Hematopoietic multipotent progenitor cell (in vitro differentiated cells): ENCODE measurements around the gene NUP133. TPM values are rescaled to one million over a fixed set of nuclear protein-coding genes. Genes with fewer than 3 reads are reported as not detected.
"Not testable (repeated sequence)": the region's sequence is repeated elsewhere in the genome, so short reads cannot be mapped to it uniquely, and the experiment has no call there.

ENCODE experiments used
- DNase-seq, 3 donors: peaks; one replicate each; pipeline ENCODE4 v3.0.0-alpha.2; 2011 to 2015; ENCODE audit warnings: low read depth in 2 of 3, low spot score in 2 of 3
- total RNA-seq: library from RNA; depleted of rRNA; stranded (reverse); fragments of >200 nt; gene quantifications from one replicate; pipeline ENCODE4 v1.2.3, GENCODE V29; 2012

NUP133 gene
- 37.2 TPM for total RNA-seq

DNA sequence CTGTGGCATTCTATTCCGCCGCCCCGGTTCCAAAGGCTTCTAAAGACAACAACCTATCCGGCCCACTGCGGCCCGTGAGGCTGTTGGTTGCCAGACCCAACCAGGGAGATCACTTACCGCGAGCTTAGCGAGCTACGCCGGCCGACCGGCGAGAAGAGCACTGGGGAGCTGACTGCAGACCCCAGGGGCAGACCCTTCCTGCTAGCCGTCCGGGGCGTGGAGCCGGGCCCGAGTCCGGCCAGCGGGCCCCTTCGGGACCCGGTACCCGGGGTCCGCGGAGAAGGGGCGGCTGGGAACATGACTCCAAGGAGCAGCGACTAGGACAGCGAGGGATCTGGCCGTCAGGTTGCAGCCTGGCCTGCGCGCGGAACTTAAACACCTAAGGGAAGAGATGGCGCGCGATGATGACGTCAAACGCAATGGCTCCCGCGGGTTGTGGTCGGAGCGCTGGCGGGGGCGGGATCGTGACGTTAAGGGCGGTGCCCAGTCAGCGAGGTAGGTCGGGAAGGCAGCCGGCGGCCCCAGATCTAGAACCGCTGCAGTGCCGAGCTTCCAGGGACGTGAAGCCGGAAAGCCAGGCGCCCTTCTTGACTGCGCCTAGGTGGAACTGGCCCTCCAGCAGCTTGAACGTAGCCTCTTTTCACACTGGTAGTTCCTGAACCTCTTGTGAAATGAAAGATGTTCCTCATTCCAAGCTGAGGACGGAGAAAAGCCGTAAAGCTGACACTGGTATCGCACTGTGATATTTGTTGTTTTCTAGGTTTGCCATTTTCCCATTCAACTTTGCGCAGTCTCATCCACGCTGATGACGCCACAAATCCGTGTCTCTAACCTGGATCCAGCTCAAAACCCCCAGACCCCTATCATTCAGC lies at the start of gene NUP133:
NUP133 (minus strand) TSS at position 391 of the 872 bp plus-strand sequence; CDS start at position 299, 92 bp downstream.
- DNase-seq: peak; percentile 97 to 99 (median 98)

GRCh38 chr1:229557200-229557850 lies 49.2 kb upstream of the NUP133 start:
- peak in 1 of 3 donors; percentile 26 for DNase-seq

DNA sequence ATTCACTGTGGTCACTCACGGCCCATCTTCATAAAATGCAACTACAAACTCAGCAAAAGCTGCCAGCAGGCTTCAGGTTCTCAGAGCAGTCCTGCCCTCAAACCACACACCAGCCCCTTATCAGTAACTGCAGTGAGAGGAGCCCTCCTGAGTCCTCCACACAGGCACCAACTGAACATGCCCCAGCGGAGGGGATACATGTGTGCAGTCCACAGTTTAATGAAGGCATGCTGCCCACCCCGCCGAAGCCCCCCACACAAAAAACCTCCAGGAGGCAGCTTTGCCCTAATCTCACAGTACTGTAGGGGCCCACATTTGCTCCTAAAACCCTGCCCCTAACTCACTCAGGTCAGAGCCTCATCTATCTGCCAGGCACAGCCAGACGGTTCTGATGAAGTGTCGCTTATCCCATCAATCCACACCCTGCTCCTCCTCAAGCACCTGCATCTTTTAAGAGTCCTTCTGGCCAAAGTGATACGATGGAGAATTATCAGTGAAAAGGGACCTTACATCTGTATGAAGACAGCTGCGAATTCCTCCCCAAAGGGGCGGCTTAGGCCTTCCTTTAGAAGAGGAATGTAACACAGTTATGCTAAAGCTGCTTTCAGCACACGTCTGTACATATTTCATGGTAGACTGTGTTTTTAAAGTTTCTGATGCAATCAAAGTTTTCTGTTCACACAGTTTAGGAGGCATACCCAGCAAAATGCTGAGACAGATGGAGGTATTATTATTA lies 46.9 kb upstream of the NUP133 start:
- DNase-seq: peak in 2 of 3 donors; percentile 52 to 70

DNA sequence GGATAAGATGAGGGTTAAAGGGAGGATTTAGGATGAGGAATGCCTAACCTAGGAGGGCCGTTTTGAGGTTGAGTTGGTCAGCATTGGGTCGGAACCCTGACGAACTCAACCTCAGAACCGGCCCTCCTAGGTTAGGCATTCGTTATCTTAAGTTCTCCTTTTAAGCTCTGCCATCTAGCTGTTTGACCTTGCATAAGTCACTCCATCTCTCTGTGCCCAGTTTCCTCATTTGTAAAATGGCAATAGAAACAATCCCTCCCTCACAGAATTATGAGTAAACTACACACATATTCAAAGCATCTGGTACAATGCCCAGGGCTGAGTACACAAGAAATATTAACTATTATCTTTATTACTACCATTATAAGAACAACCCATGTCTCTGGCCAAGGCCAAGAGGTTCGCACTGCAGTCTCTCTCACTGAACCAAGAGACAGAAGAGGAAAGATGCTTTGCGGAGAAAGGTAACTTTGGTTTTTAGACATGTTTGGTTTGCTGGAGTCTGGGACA lies 45.5 kb upstream of the NUP133 start:
- no peak for DNase-seq

GRCh38 chr1:229552732-229553131 lies 44.6 kb upstream of the NUP133 start:
- DNase-seq: no peak

GRCh38 chr1:229550812-229551567 lies 42.8 kb upstream of the NUP133 start:
- no peak for DNase-seq

DNA sequence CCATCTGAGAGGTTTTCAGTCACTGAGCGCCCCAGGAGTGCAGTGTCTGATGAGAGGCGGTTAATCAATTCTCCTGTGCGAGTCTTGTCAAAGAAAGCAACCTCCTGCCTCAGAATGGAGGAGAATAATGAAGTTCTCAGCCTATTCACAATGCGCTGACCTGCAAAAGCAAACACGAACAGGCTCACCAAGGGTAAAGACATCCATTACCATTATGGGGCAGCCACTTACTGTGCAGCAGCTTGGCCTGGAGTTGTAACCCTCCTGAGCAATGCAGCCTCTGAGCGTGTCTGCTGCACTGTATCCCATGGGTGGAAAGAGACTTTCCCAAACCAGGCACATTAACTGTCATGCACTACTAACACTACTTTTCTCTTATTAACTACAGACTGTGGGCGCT lies 39.4 kb upstream of the NUP133 start:
- DNase-seq: no peak

- no peak for DNase-seq
Observed at GRCh38 chr1:229544587-229544986, 36.4 kb upstream of the NUP133 start.

DNA sequence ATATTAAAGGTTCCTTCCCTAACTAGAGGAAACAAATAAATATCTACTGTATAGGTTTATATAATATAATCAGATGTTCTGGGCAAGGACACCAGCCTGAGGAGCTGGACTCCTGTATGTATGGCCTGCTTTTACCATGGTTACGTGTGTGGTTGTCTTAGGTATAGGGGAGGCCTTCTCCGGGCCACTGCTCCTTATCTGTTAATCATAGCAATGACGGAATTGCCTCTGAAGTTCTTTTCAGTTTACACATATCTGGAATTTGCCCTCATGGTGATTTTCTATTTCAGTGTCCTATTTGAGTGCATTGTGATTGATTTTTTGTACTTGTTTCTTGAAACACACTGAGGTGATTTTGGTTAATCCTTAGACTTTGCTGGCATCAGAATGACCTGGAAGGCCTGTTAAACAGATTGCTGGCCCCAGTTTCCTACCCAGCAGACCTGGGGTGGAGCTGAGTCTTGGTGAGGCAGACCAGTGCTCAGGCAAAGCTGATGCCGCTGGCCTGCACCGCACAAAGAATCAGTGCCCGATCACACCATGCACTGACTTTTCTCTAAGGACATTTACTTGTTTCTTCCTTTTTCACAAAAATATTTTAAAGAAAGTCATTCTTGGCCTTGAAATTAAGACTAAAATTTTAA lies 31.8 kb upstream of the NUP133 start:
- no peak for DNase-seq

- DNase-seq: no peak
Observed at GRCh38 chr1:229538945-229539344, 30.8 kb upstream of the NUP133 start.

GRCh38 chr1:229537894-229538293 lies 29.8 kb upstream of the NUP133 start:
- DNase-seq: no peak

DNA sequence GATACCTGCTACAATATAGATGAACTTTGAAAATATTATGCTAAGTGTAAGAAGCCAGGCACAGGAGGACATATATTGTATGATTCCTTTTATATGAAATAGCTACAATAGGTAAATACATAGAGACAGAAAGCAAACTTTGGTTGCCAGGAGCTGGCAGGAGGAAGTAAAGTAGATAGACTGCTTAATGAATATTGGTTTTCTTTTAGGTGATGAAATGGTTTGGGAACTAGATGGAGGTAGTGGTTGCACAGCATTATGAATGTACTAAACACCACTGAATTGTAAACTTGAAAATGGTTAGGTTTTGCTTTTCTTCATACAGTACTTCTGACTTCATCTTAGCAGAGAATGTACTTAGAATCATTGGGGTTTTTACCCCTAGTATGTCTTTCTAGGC lies 28.8 kb upstream of the NUP133 start:
- DNase-seq: no peak

- no peak for DNase-seq
Observed at GRCh38 chr1:229535230-229535629, 27.1 kb upstream of the NUP133 start.

DNA sequence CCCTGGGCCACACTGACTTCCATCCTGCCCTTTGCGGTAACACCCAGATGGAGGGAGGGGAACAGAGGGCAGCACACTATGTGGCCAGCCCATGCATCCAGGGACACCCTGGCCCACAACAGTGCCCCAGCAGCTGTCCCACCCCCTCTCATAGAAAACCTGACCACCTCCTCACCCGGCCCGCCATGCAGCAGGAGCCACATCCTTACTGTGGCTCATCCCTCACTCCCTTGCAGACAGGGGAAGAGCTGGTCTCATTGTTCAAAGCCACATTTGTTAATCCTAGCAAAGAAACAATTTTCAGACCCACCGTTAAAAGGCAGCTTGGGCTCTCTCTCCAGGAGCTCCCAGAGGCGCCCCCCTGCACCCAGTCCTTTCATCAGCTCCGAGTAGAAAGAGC lies 23.2 kb upstream of the NUP133 start:
- DNase-seq: no peak

- DNase-seq: no peak
Observed at GRCh38 chr1:229529639-229530038, 21.5 kb upstream of the NUP133 start.

- DNase-seq: no peak
Observed at GRCh38 chr1:229526695-229527094, 18.6 kb upstream of the NUP133 start.

- no peak for DNase-seq
Observed at GRCh38 chr1:229523052-229523451, 14.9 kb upstream of the NUP133 start.

GRCh38 chr1:229514578-229515275 lies 6.6 kb upstream of the NUP133 start:
- DNase-seq: peak in 2 of 3 donors; percentile 51 to 78

- DNase-seq: not testable (repeated sequence)
Observed at GRCh38 chr1:229511625-229512024, 3.5 kb upstream of the NUP133 start.
